CD14-positive monocyte (primary cell): Measurements from ENCODE around the gene EXOC6B. TPM values are rescaled to one million over a fixed set of nuclear protein-coding genes. Genes with fewer than 3 reads are reported as not detected.

Experiments
- DNase-seq, 3 donors: peaks; one replicate each; pipeline ENCODE4 v3.0.0-alpha.2; 2011 to 2022
- H2AFZ ChIP-seq: 2 replicates; pipeline ENCODE4 v1.6.0; 2012; ENCODE audit warnings: mild to moderate bottlenecking, low read depth, low read length, inconsistent platforms; ENCODE audit not compliant: insufficient read depth, poor library complexity, severe bottlenecking
- H3K27ac ChIP-seq, 2 donors: 1 replicate in 1 of 2; 2 replicates in 1 of 2; pipeline ENCODE4 v1.5.1; 2012 to 2013; ENCODE audit warnings: low read length in 2 of 2, control low read depth in 1 of 2, inconsistent platforms in 1 of 2, low read depth in 1 of 2, mild to moderate bottlenecking in 1 of 2
- H3K27me3 ChIP-seq, 2 donors: one replicate each; pipeline versions ENCODE4 v1.6.0 to v1.6.1; 2011 to 2013; ENCODE audit warnings: low read length in 2 of 2; ENCODE audit not compliant: control insufficient read depth in 2 of 2, insufficient read depth in 2 of 2
- H3K36me3 ChIP-seq, 2 donors: replicated peaks in 1 of 2; 1 replicate in 1 of 2; 2 replicates in 1 of 2; pipeline versions ENCODE4 v1.5.1 to v1.6.1; 2012 to 2013; ENCODE audit warnings: low read length in 2 of 2, control low read depth in 1 of 2, inconsistent platforms in 1 of 2, mild to moderate bottlenecking in 1 of 2; ENCODE audit not compliant: insufficient read depth in 2 of 2, control insufficient read depth in 1 of 2
- H3K4me1 ChIP-seq, 2 donors: 1 replicate in 1 of 2; 2 replicates in 1 of 2; pipeline versions ENCODE4 v1.5.1 to v1.6.1; 2012 to 2013; ENCODE audit warnings: low read length in 2 of 2, control low read depth in 1 of 2, inconsistent platforms in 1 of 2, mild to moderate bottlenecking in 1 of 2, moderate library complexity in 1 of 2; ENCODE audit not compliant: insufficient read depth in 2 of 2, control insufficient read depth in 1 of 2
- H3K4me2 ChIP-seq: replicated peaks from 2 replicates; pipeline ENCODE3; 2012; ENCODE audit warnings: low read length, moderate library complexity, mild to moderate bottlenecking; ENCODE audit not compliant: poor library complexity, severe bottlenecking; ENCODE audit errors: extremely low read depth
- H3K4me3 ChIP-seq, 3 experiments: fragments of 200-600 bp in 1 of 3; sonication (generic) in 1 of 3; replicated peaks in 1 of 3; 1 replicate in 2 of 3; 2 replicates in 1 of 3; pipeline ENCODE4 v1.5.1; 2011 to 2013; ENCODE audit warnings: low read length in 3 of 3, mild to moderate bottlenecking in 3 of 3, control low read depth in 2 of 3, low read depth in 2 of 3, inconsistent platforms in 1 of 3, moderate library complexity in 1 of 3
- H3K79me2 ChIP-seq: 2 replicates; pipeline ENCODE4 v1.6.0; 2012; ENCODE audit warnings: mild to moderate bottlenecking, control low read depth, inconsistent platforms, low read length, moderate library complexity; ENCODE audit not compliant: insufficient read depth
- H3K9ac ChIP-seq: 2 replicates; pipeline ENCODE4 v1.6.0; 2017; ENCODE audit warnings: low read length, mild to moderate bottlenecking; ENCODE audit not compliant: insufficient read depth, poor library complexity, severe bottlenecking
- H3K9me3 ChIP-seq, 2 donors: replicated peaks in 1 of 2; 1 replicate in 1 of 2; 2 replicates in 1 of 2; pipeline versions ENCODE4 v1.5.1 to v1.6.1; 2012 to 2013; ENCODE audit warnings: low read length in 2 of 2, control low read depth in 1 of 2; ENCODE audit not compliant: control insufficient read depth in 1 of 2, insufficient read depth in 1 of 2
- H4K20me1 ChIP-seq: 2 replicates; pipeline ENCODE4 v1.6.0; 2012; ENCODE audit warnings: mild to moderate bottlenecking, low read length, control low read depth, moderate library complexity; ENCODE audit not compliant: insufficient read depth
- H3K27ac Mint-ChIP-seq, 7 donors: one replicate each; pipeline ENCODE4 v1.8.0; 2020; ENCODE audit warnings: mild to moderate bottlenecking in 7 of 7, mixed read lengths in 7 of 7, moderate library complexity in 6 of 7, inconsistent platforms in 2 of 7
- H3K27me3 Mint-ChIP-seq, 3 donors: one replicate each; pipeline ENCODE4 v1.8.0; 2021 to 2022; ENCODE audit warnings: low read depth in 3 of 3, mild to moderate bottlenecking in 3 of 3, mixed read lengths in 3 of 3, moderate library complexity in 3 of 3, inconsistent platforms in 1 of 3
- H3K36me3 Mint-ChIP-seq, 2 donors: one replicate each; pipeline ENCODE4 v1.8.0; 2020; ENCODE audit warnings: mixed read lengths in 2 of 2, inconsistent platforms in 1 of 2, mild to moderate bottlenecking in 1 of 2
- H3K4me1 Mint-ChIP-seq: one replicate; pipeline ENCODE4 v1.8.0; 2020; ENCODE audit warnings: mild to moderate bottlenecking, mixed read lengths
- H3K4me3 Mint-ChIP-seq, 2 donors: one replicate each; pipeline ENCODE4 v1.8.0; 2020; ENCODE audit warnings: mild to moderate bottlenecking in 2 of 2, mixed read lengths in 2 of 2, moderate library complexity in 1 of 2
- H3K9me3 Mint-ChIP-seq, 7 donors: one replicate each; pipeline ENCODE4 v1.8.0; 2020 to 2022; ENCODE audit warnings: mixed read lengths in 7 of 7, mild to moderate bottlenecking in 6 of 7, moderate library complexity in 6 of 7, inconsistent platforms in 2 of 7
- WGBS: methylation state at CpG from one replicate; pipeline ENCODE4 v1.1.5; 2013; ENCODE audit warnings: missing lambda C conversion rate; ENCODE audit not compliant: insufficient coverage; 5-methylcytosine and 5-hydroxymethylcytosine counted together
- intact Hi-C, 2 donors: fragments of 100-400 bp; cut with micrococcal nuclease; formaldehyde crosslinking; loops; one replicate each; pipeline versions ENCODE4 v1.15.0 to v1.15.1; 2023
- polyA plus RNA-seq, 3 donors: library from polyadenylated mRNA; depleted of rRNA in 1 of 3; unstranded in 2 of 3; stranded (reverse) in 1 of 3; fragments of 300-500 nt in 2 of 3; fragments of >200 nt in 1 of 3; fragmentation: Illumina TruSeq in 2 of 3; gene quantifications; 1 replicate in 2 of 3; 2 replicates in 1 of 3; pipeline ENCODE4 v1.2.3, GENCODE V29; 2012 to 2021
- TF ChIP-seq, protein P1 (sequence below): fragments of 200-600 bp; IDR thresholded peaks from one replicate; pipeline ENCODE4 v1.8.0; 2022; ENCODE audit warnings: antibody characterized with exemption, mild to moderate bottlenecking

The EXOC6B gene
- polyA plus RNA-seq, 3 donors: 1.8 to 2.8 (median 2.1) TPM

DNA sequence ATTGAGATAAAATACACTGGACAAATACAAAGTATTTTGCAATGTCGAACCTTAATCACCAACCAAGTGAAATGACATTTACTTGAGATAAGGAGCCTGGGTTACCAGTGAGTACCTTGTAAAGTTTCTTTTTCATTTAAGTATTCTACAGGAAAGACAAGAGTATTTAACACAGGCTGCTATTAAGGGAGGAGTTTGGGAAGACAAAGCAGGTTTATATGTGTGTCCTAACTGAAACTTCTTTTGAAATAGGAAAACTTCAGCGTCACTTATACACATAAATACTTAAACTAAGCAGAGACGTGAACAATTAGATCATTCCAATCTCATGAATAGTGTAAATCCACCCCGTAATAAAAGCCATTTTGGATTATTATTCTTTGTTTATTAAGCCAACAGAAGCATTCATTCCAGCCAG is 551.4 kb downstream of the EXOC6B start:
- H2AFZ ChIP-seq: no peak overlapping the region
- no peak overlapping the region for H3K27ac ChIP-seq
- H3K9ac ChIP-seq: no peak overlapping the region
- H3K4me3 Mint-ChIP-seq: no peak overlapping the region
- H3K4me1 Mint-ChIP-seq: no peaks in the 10 kb centered on the region
- no peaks in the 10 kb centered on the region for H3K27me3 ChIP-seq
- no peak overlapping the region for H3K4me2 ChIP-seq
- no CpG with 5 or more reads among the region's 4 CpGs for WGBS
- no peaks in the 10 kb centered on the region for H3K4me1 ChIP-seq
- H4K20me1 ChIP-seq: no peaks in the 10 kb centered on the region
- no peaks in the 10 kb centered on the region for H3K79me2 ChIP-seq
- no peak overlapping the region for H3K4me3 ChIP-seq
- peaks cover 0 to 6% (median 1%) of the 10 kb centered on the region in 3 donors for H3K27me3 Mint-ChIP-seq
- H3K36me3 Mint-ChIP-seq: no peaks in the 10 kb centered on the region
- TF ChIP-seq, protein P1, sequence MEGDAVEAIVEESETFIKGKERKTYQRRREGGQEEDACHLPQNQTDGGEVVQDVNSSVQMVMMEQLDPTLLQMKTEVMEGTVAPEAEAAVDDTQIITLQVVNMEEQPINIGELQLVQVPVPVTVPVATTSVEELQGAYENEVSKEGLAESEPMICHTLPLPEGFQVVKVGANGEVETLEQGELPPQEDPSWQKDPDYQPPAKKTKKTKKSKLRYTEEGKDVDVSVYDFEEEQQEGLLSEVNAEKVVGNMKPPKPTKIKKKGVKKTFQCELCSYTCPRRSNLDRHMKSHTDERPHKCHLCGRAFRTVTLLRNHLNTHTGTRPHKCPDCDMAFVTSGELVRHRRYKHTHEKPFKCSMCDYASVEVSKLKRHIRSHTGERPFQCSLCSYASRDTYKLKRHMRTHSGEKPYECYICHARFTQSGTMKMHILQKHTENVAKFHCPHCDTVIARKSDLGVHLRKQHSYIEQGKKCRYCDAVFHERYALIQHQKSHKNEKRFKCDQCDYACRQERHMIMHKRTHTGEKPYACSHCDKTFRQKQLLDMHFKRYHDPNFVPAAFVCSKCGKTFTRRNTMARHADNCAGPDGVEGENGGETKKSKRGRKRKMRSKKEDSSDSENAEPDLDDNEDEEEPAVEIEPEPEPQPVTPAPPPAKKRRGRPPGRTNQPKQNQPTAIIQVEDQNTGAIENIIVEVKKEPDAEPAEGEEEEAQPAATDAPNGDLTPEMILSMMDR: no peak
- no peaks in the 10 kb centered on the region for H3K36me3 ChIP-seq
- H3K27ac Mint-ChIP-seq: no peak overlapping the region
- DNase-seq: no peak
- intact Hi-C loops: no loop called here
- H3K9me3 Mint-ChIP-seq: peaks cover 0 to 3% (median 0%) of the 10 kb centered on the region in 7 donors
- H3K9me3 ChIP-seq: no peaks in the 10 kb centered on the region

DNA sequence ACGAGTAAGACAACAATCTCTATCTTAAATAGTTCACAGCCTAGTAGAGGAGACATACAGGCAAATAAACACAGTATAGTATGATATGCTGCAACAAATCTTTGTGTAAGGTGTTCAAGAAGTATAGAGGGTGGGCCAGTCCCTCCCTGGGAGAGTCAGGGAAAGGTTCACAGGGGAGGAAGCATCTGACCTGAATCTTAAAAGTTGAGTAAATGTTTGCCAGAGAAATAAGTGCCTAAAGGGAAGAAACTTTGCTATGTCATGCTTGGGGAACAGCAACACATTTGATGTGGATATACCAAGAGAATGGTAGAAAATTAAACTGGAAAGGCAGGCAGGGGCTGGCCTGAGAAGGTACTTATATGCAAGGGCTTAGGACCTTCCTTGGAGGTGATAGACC is 552.4 kb downstream of the EXOC6B start:
- TF ChIP-seq, protein P1: no peak
- H3K4me2 ChIP-seq: no peak overlapping the region
- no peak overlapping the region for H3K4me3 ChIP-seq
- Mint-ChIP-seq H3K27me3 (peaks cover 0 to 4% (median 1%) of the 10 kb centered on the region in 3 donors), H3K9me3 (peaks cover 0 to 3% (median 0%) of the 10 kb centered on the region in 7 donors), H3K36me3 (no peaks in the 10 kb centered on the region), H3K4me3 (no peak overlapping the region), H3K27ac (no peak overlapping the region), H3K4me1 (no peaks in the 10 kb centered on the region)
- no peaks in the 10 kb centered on the region for H3K27me3 ChIP-seq
- no peak overlapping the region for H3K27ac ChIP-seq
- DNase-seq: no peak
- no peaks in the 10 kb centered on the region for H4K20me1 ChIP-seq
- H2AFZ ChIP-seq: no peak overlapping the region
- no CpG with 5 or more reads among the region's 1 CpG for WGBS
- H3K4me1 ChIP-seq: no peaks in the 10 kb centered on the region
- H3K9me3 ChIP-seq: no peaks in the 10 kb centered on the region
- no peaks in the 10 kb centered on the region for H3K36me3 ChIP-seq
- intact Hi-C loops: no loop called here
- no peak overlapping the region for H3K9ac ChIP-seq
- H3K79me2 ChIP-seq: no peaks in the 10 kb centered on the region
